Mesendoderm (in vitro differentiated cells): ENCODE data around the gene ZNF121. TPM values are rescaled to one million over a fixed set of nuclear protein-coding genes. Genes with fewer than 3 reads are reported as not detected.
A peak's percentile ranks its signal among the peaks of the same experiment; 100 is the strongest.

Experiments used
- DNase-seq: peaks from one replicate; pipeline ENCODE4 v3.0.0; 2013
- H2AK5ac ChIP-seq: 2 replicates; pipeline ENCODE4 v1.6.1; 2013; ENCODE audit warnings: low read length, inconsistent platforms
- H2BK120ac ChIP-seq: 2 replicates; pipeline ENCODE4 v1.6.1; 2013; ENCODE audit warnings: low read depth, mild to moderate bottlenecking, low read length, moderate library complexity, mixed read lengths
- H2BK15ac ChIP-seq: replicated peaks from 2 replicates; pipeline ENCODE4 v1.6.1; 2013; ENCODE audit warnings: low read depth, mild to moderate bottlenecking, moderate library complexity
- H2BK5ac ChIP-seq: 2 replicates; pipeline ENCODE4 v1.6.1; 2013; ENCODE audit warnings: low read length, inconsistent platforms
- H3K18ac ChIP-seq: 2 replicates; pipeline ENCODE4 v1.6.1; 2013; ENCODE audit warnings: mild to moderate bottlenecking, low read length, mixed read lengths
- H3K23ac ChIP-seq: one replicate; pipeline ENCODE4 v1.6.1; 2013; ENCODE audit warnings: low read length
- H3K27ac ChIP-seq: 2 replicates; pipeline ENCODE4 v1.5.1; 2013; ENCODE audit warnings: low read depth, mild to moderate bottlenecking, inconsistent platforms, low read length, moderate library complexity
- H3K27me3 ChIP-seq: 2 replicates; pipeline ENCODE4 v1.6.1; 2013; ENCODE audit warnings: low read length, control low read depth, mild to moderate bottlenecking, inconsistent platforms; ENCODE audit not compliant: insufficient read depth, poor library complexity
- H3K36me3 ChIP-seq: 2 replicates; pipeline ENCODE4 v1.6.1; 2013; ENCODE audit warnings: low read length, inconsistent platforms; ENCODE audit not compliant: control insufficient read depth, insufficient read depth
- H3K4ac ChIP-seq: one replicate; pipeline ENCODE4 v1.6.1; 2013; ENCODE audit warnings: low read depth, mild to moderate bottlenecking, low read length, moderate library complexity
- H3K4me1 ChIP-seq: 2 replicates; pipeline ENCODE4 v1.6.1; 2013; ENCODE audit warnings: low read depth, low read length, inconsistent platforms; ENCODE audit not compliant: control insufficient read depth
- H3K4me2 ChIP-seq: 2 replicates; pipeline ENCODE4 v1.6.1; 2013; ENCODE audit warnings: low read length
- H3K4me3 ChIP-seq: 2 replicates; pipeline ENCODE4 v1.5.1; 2013; ENCODE audit warnings: mild to moderate bottlenecking, low read length
- H3K56ac ChIP-seq: one replicate; pipeline ENCODE4 v1.6.1; 2013; ENCODE audit warnings: low read length
- H3K79me1 ChIP-seq: 2 replicates; pipeline ENCODE4 v1.6.1; 2013; ENCODE audit warnings: low read length, inconsistent platforms
- H3K79me2 ChIP-seq: 2 replicates; pipeline ENCODE4 v1.6.1; 2013; ENCODE audit warnings: mild to moderate bottlenecking, low read length; ENCODE audit not compliant: control insufficient read depth, insufficient read depth
- H3K9ac ChIP-seq: 2 replicates; pipeline ENCODE4 v1.6.1; 2013; ENCODE audit warnings: low read length, inconsistent platforms
- H4K5ac ChIP-seq: one replicate; pipeline ENCODE4 v1.6.1; 2013; ENCODE audit warnings: low read length
- H4K8ac ChIP-seq: one replicate; pipeline ENCODE4 v1.6.1; 2013; ENCODE audit warnings: low read depth, mild to moderate bottlenecking, control low read depth, low read length, moderate library complexity
- WGBS: extraction: QIAGEN DNeasy Blood & Tissue Kit; methylation state at CpG from one replicate; pipeline ENCODE4 v1.1.7; 2013; ENCODE audit warnings: low lambda C conversion rate, missing lambda C conversion rate; ENCODE audit not compliant: insufficient coverage; ENCODE audit errors: extremely low coverage; 5-methylcytosine and 5-hydroxymethylcytosine counted together
- polyA plus RNA-seq, 2 experiments: library from polyadenylated mRNA; stranded (reverse); fragments of 200-250 nt; gene quantifications; one replicate each; pipeline ENCODE4 v1.2.3, GENCODE V29; 2013

ZNF121 gene
- 56.1 TPM for polyA plus RNA-seq (2013, experiment 1 of 2)
- polyA plus RNA-seq (2013, experiment 2 of 2): 53.7 TPM

- H4K5ac ChIP-seq: peak within 1 kb of the TSS; percentile 56
- H3K9ac ChIP-seq: peak within 1 kb of the TSS; percentile 100
- H3K27ac ChIP-seq: peak within 1 kb of the TSS; percentile 87
- peak within 1 kb of the TSS; percentile 100 for H3K56ac ChIP-seq
- peak within 1 kb of the TSS; percentile 98 for H3K4me3 ChIP-seq
- no CpG with 5 or more reads among the region's 51 CpGs for WGBS
- peak within 1 kb of the TSS; percentile 74 for H2AK5ac ChIP-seq
- H3K23ac ChIP-seq: peak within 1 kb of the TSS; percentile 66
- peak within 1 kb of the TSS; percentile 95 for H2BK120ac ChIP-seq
- peak within 1 kb of the TSS; percentile 100 for H3K18ac ChIP-seq
- peaks cover 45% of the 10 kb centered on the region for H3K79me2 ChIP-seq
- DNase-seq: peak; percentile 92
- H3K4me1 ChIP-seq: no peaks in the 10 kb centered on the region
- H3K27me3 ChIP-seq: no peaks in the 10 kb centered on the region
- peak within 1 kb of the TSS; percentile 40 for H3K4me2 ChIP-seq
- peak within 1 kb of the TSS; percentile 97 for H3K4ac ChIP-seq
- peak within 1 kb of the TSS; percentile 59 for H2BK5ac ChIP-seq
- no peaks in the 10 kb centered on the region for H3K79me1 ChIP-seq
- no peak within 1 kb of the TSS for H2BK15ac ChIP-seq
- H4K8ac ChIP-seq: peak within 1 kb of the TSS; percentile 84
- no peaks in the 10 kb centered on the region for H3K36me3 ChIP-seq
Observed at GRCh38 chr19:9584073-9584833, at the start of gene ZNF121. ZNF121 (minus strand) TSS chr19:9584504; CDS start chr19:9568097, 16,407 bp downstream.

- H3K9ac ChIP-seq: no peak overlapping the region
- no peak overlapping the region for H3K56ac ChIP-seq
- no peak overlapping the region for H2AK5ac ChIP-seq
- no peak overlapping the region for H2BK5ac ChIP-seq
- H3K4me1 ChIP-seq: no peaks in the 10 kb centered on the region
- no peak overlapping the region for H3K4me2 ChIP-seq
- no peak for DNase-seq
- H3K27ac ChIP-seq: no peak overlapping the region
- no peaks in the 10 kb centered on the region for H3K27me3 ChIP-seq
- no CpG with 5 or more reads among the region's 2 CpGs for WGBS
- H3K79me2 ChIP-seq: no peaks in the 10 kb centered on the region
- no peak overlapping the region for H2BK120ac ChIP-seq
- H3K18ac ChIP-seq: no peak overlapping the region
- H3K36me3 ChIP-seq: peaks cover 2% of the 10 kb centered on the region
- H3K4me3 ChIP-seq: no peak overlapping the region
- H3K4ac ChIP-seq: no peak overlapping the region
- no peak overlapping the region for H3K23ac ChIP-seq
- no peak overlapping the region for H4K8ac ChIP-seq
- H4K5ac ChIP-seq: no peak overlapping the region
- no peak overlapping the region for H2BK15ac ChIP-seq
- H3K79me1 ChIP-seq: no peaks in the 10 kb centered on the region
Observed at GRCh38 chr19:9627856-9628255, 43.6 kb upstream of the ZNF121 start.

GRCh38 chr19:9622531-9622930, 38.2 kb upstream of the ZNF121 start:
- H2BK120ac ChIP-seq: no peak overlapping the region
- no peak overlapping the region for H3K4me3 ChIP-seq
- H3K79me2 ChIP-seq: peaks cover 13% of the 10 kb centered on the region
- no peak overlapping the region for H4K8ac ChIP-seq
- H4K5ac ChIP-seq: no peak overlapping the region
- H3K79me1 ChIP-seq: peaks cover 5% of the 10 kb centered on the region
- peaks cover 5% of the 10 kb centered on the region for H3K36me3 ChIP-seq
- no peak overlapping the region for H2BK15ac ChIP-seq
- H3K4ac ChIP-seq: no peak overlapping the region
- no peak overlapping the region for H3K9ac ChIP-seq
- H2BK5ac ChIP-seq: no peak overlapping the region
- no CpG with 5 or more reads among the region's 2 CpGs for WGBS
- H3K18ac ChIP-seq: no peak overlapping the region
- no peak overlapping the region for H3K27ac ChIP-seq
- no peak overlapping the region for H2AK5ac ChIP-seq
- no peak overlapping the region for H3K23ac ChIP-seq
- H3K56ac ChIP-seq: peak overlapping the region; percentile 9
- no peaks in the 10 kb centered on the region for H3K27me3 ChIP-seq
- no peak overlapping the region for H3K4me2 ChIP-seq
- DNase-seq: no peak
- no peaks in the 10 kb centered on the region for H3K4me1 ChIP-seq

GRCh38 chr19:9621156-9622037, 37.1 kb upstream of the ZNF121 start, which contains the start of gene ZNF561:
ZNF561 (minus strand) TSS chr19:9621232; CDS start chr19:9619456, 1,776 bp downstream.
- Histone ChIP-seq H3K23ac (no peak within 1 kb of the TSS), H3K36me3 (peaks cover 9% of the 10 kb centered on the region), H3K4ac (peak within 1 kb of the TSS; percentile 75), H3K56ac (peak within 1 kb of the TSS; percentile 89), H3K4me3 (peak within 1 kb of the TSS; percentile 62), H2BK120ac (no peak within 1 kb of the TSS), H3K9ac (peak within 1 kb of the TSS; percentile 81), H3K18ac (peak within 1 kb of the TSS; percentile 85), H3K27ac (peak within 1 kb of the TSS; percentile 67), H3K79me1 (peaks cover 6% of the 10 kb centered on the region), H2AK5ac (peak within 1 kb of the TSS; percentile 23), H3K79me2 (peaks cover 13% of the 10 kb centered on the region), H4K5ac (peak within 1 kb of the TSS; percentile 88), H3K4me1 (no peaks in the 10 kb centered on the region), H2BK5ac (peak within 1 kb of the TSS; percentile 51), H3K4me2 (peak within 1 kb of the TSS; percentile 73), H3K27me3 (no peaks in the 10 kb centered on the region), H2BK15ac (no peak within 1 kb of the TSS), H4K8ac (peak within 1 kb of the TSS; percentile 41)
- DNase-seq: peak; percentile 91
- WGBS: no CpG with 5 or more reads among the region's 33 CpGs

- peak overlapping the region; percentile 62 for H3K4me3 ChIP-seq
- H4K5ac ChIP-seq: no peak overlapping the region
- no peak for DNase-seq
- H2AK5ac ChIP-seq: no peak overlapping the region
- H2BK120ac ChIP-seq: no peak overlapping the region
- WGBS: no CpG with 5 or more reads among the region's 16 CpGs
- H2BK5ac ChIP-seq: no peak overlapping the region
- H3K4me2 ChIP-seq: no peak overlapping the region
- no peak overlapping the region for H4K8ac ChIP-seq
- peak overlapping the region; percentile 25 for H3K4ac ChIP-seq
- H3K9ac ChIP-seq: peak overlapping the region; percentile 81
- peaks cover 6% of the 10 kb centered on the region for H3K79me1 ChIP-seq
- H2BK15ac ChIP-seq: no peak overlapping the region
- peaks cover 13% of the 10 kb centered on the region for H3K79me2 ChIP-seq
- no peak overlapping the region for H3K23ac ChIP-seq
- H3K36me3 ChIP-seq: peaks cover 9% of the 10 kb centered on the region
- H3K4me1 ChIP-seq: no peaks in the 10 kb centered on the region
- H3K27ac ChIP-seq: peak overlapping the region; percentile 67
- H3K27me3 ChIP-seq: no peaks in the 10 kb centered on the region
- H3K18ac ChIP-seq: peak overlapping the region; percentile 28
- H3K56ac ChIP-seq: peak overlapping the region; percentile 89
Observed at GRCh38 chr19:9620842-9621155, 36.5 kb upstream of the ZNF121 start.
